Adrenal gland (tissue), 12 donors: ENCODE results near the gene CFAP410. TPM values are rescaled to one million over a fixed set of nuclear protein-coding genes. Genes with fewer than 3 reads are reported as not detected.

Experiments
- DNase-seq, 7 donors: peaks; one replicate each; pipeline ENCODE4 v3.0.0-alpha.2; 2019 to 2020
- H3K27ac ChIP-seq, 5 donors: fragments of 200-600 bp; sonication (generic) in 4 of 5; 1 replicate in 3 of 5; 2 replicates in 2 of 5; pipeline versions ENCODE4 v1.5.1 to v1.8.0; 2016 to 2020; ENCODE audit warnings: mild to moderate bottlenecking in 1 of 5
- H3K27me3 ChIP-seq: fragments of 200-600 bp; 2 replicates; pipeline ENCODE4 v1.8.0; 2021
- H3K36me3 ChIP-seq, 2 donors: fragments of 200-600 bp; replicated peaks in 1 of 2; 1 replicate in 1 of 2; 2 replicates in 1 of 2; pipeline versions ENCODE4 v1.5.1 to v1.8.0; 2018 to 2022
- H3K4me1 ChIP-seq, 2 donors: fragments of 200-600 bp; replicated peaks in 1 of 2; 1 replicate in 1 of 2; 2 replicates in 1 of 2; pipeline versions ENCODE4 v1.5.1 to v1.8.0; 2018 to 2021
- H3K4me3 ChIP-seq, 4 donors: fragments of 200-600 bp; sonication (generic) in 3 of 4; one replicate each; pipeline ENCODE4 v1.5.1; 2016 to 2018
- H3K9me3 ChIP-seq, 3 donors: fragments of 200-600 bp; sonication (generic) in 1 of 3; replicated peaks in 1 of 3; 1 replicate in 2 of 3; 2 replicates in 1 of 3; pipeline versions ENCODE4 v1.5.1 to v1.8.0; 2016 to 2021
- CTCF ChIP-seq, 6 experiments: fragments of 450-650 bp in 4 of 6; fragments of 200-600 bp in 2 of 6; sonication (generic) in 1 of 6; IDR thresholded peaks; 1 replicate in 5 of 6; 2 replicates in 1 of 6; pipeline versions ENCODE4 v1.5.1 to v1.8.0; 2016 to 2021; ENCODE audit warnings: antibody characterized with exemption in 6 of 6, mild to moderate bottlenecking in 2 of 6, moderate library complexity in 1 of 6
- POLR2A ChIP-seq, 2 donors: fragments of 450-650 bp; IDR thresholded peaks; one replicate each; pipeline ENCODE4 v1.6.1; 2017; ENCODE audit warnings: antibody characterized with exemption in 2 of 2, mild to moderate bottlenecking in 2 of 2, moderate library complexity in 1 of 2
- WGBS, 4 donors: extraction: QIAGEN DNeasy Blood & Tissue Kit in 2 of 4; methylation state at CpG; one replicate each; pipeline versions ENCODE4 v1.1.5 to v1.1.7; 2013 to 2017; 5-methylcytosine and 5-hydroxymethylcytosine counted together
- intact Hi-C, 2 donors: fragments of 100-400 bp; cut with DNase I; formaldehyde crosslinking; loops; one replicate each; pipeline versions ENCODE4 v1.14.1 to v1.15.0; 2022 to 2023
- polyA plus RNA-seq, 3 donors: library from polyadenylated mRNA; stranded (reverse); fragments of 200-250 nt in 2 of 3; fragments of 350-450 nt in 1 of 3; fragmentation: Illumina TruSeq in 1 of 3; extraction: RNeasy Lipid Tissue Mini Kit (QIAGEN cat#74804) in 1 of 3; gene quantifications; one replicate each; pipeline ENCODE4 v1.2.3, GENCODE V29; 2013 to 2014
- total RNA-seq, 9 donors: library from RNA; depleted of rRNA in 4 of 9; stranded (reverse); fragments of >200 nt in 4 of 9; fragments of 120-200 nt in 1 of 9; fragmentation: NEBNext Ultra II Directional in 1 of 9; extraction: Animal tissue kit (Norgen Biotek cat#: 25700) in 1 of 9; gene quantifications; one replicate each; pipeline versions ENCODE4 v1.1.0 to v1.2.4, GENCODE V29; 2013 to 2023
- donor health status: healthy with polysubstance abuse.
- donor health status: Bipolar disorder and iron deficiency.
- donor health status: DM: yes; HTN: yes; CAD: no.
- donor health status: DM: no; HTN: no; CAD: no.
- donor health status: DM: no; HTN: no; CAD: no.
- donor health status: DM: yes; HTN: yes; CAD: no.

Gene CFAP410
- total and polyA plus RNA-seq, 12 donors: 1.4 to 149 (median 37.0) TPM

DNA sequence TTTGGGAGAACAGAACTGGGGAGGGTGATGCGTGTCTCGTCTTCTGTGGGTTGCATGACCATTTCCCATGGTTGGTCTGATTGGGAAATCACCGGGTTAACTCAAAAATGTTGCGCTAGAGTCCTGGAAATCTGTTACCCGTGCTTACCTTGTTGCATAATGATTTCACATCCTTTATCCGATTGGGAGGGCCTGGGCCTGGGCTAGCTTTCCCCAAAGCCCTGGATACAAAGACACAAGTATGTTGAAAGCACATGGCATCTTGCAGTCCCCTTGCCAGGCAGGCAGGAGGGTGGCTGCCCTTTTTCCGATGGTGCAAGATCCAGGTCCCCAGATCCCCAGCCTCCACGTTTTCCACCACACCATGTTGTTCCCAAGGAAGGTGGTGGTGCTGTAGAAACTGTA, 14.8 kb upstream of the CFAP410 start:
- intact Hi-C loops: no loop called here
- TF ChIP-seq POLR2A (IDR thresholded peaks at IDR 0.05): no peak
- TF ChIP-seq CTCF (IDR thresholded peaks at IDR 0.05): no peak
- no peaks in the 10 kb centered on the region for H3K4me1 ChIP-seq
- 64 to 77% (median 69%) methylated on average over 8 of the region's 8 CpGs for WGBS, 4 donors
- H3K27ac ChIP-seq: peak overlapping the region in 4 of 5 donors; percentile 43 to 90 (median 71)
- H3K36me3 ChIP-seq: no peaks in the 10 kb centered on the region
- DNase-seq: peak in 2 of 7 donors; percentile 27 to 41
- H3K27me3 ChIP-seq: peaks cover 27% of the 10 kb centered on the region
- H3K9me3 ChIP-seq: no peaks in the 10 kb centered on the region
- H3K4me3 ChIP-seq: peak overlapping the region in 1 of 4 donors; percentile 41

DNA sequence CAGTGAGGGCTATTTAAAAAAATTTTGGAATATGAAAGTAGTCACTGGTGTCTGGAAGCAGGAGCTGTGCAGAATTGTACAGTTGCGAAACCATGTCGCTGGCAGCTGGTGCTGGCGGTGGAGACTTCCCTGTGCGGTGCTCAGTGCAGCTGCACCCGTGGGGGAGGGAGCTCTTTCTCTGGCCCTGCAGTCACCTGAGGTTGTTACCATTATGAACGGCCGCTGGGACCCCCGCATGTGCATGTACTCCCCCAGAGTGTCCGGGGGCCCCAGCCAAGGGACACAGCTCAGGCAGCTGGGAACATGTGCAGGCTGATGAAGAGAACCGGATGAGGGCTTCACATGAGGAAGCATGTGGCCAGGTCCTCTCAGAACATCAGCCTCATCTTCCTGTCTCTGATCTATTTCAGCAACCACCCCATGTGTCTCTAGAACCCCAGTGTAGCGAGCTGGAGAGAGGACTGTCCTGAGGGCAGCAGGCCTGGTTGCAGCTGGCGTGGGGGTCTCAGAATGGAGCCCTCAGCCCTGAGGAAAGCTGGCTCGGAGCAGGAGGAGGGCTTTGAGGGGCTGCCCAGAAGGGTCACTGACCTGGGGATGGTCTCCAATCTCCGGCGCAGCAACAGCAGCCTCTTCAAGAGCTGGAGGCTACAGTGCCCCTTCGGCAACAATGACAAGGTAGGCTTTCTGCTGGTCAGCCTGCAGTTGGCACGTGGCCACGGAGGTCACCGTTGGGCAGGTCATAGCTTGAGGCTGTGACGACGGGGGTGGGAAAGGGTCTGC, 14.2 kb upstream of the CFAP410 start, which contains the start of gene TRPM2:
Gene TRPM2, plus strand, starts transcription at position 431 of the 780 bp plus-strand sequence. Its CDS starts 80 bp downstream, at position 511.
- Histone ChIP-seq H3K4me1 (no peaks in the 10 kb centered on the region), H3K27ac (peak within 1 kb of the TSS in 4 of 5 donors; percentile 43 to 90 (median 71)), H3K4me3 (peak within 1 kb of the TSS in 1 of 4 donors; percentile 41), H3K36me3 (no peaks in the 10 kb centered on the region), H3K27me3 (peaks cover 32% of the 10 kb centered on the region), H3K9me3 (no peaks in the 10 kb centered on the region)
- WGBS, 4 donors: 57 to 60% (median 59%) methylated on average over 16 to 21 of the region's 21 CpGs
- DNase-seq: peak in 5 of 7 donors; percentile 45 to 69 (median 54)
- TF ChIP-seq POLR2A (IDR thresholded peaks at IDR 0.05) (no peak), CTCF (IDR thresholded peaks at IDR 0.05) (no peak)
- intact Hi-C loops: no loop called here

DNA sequence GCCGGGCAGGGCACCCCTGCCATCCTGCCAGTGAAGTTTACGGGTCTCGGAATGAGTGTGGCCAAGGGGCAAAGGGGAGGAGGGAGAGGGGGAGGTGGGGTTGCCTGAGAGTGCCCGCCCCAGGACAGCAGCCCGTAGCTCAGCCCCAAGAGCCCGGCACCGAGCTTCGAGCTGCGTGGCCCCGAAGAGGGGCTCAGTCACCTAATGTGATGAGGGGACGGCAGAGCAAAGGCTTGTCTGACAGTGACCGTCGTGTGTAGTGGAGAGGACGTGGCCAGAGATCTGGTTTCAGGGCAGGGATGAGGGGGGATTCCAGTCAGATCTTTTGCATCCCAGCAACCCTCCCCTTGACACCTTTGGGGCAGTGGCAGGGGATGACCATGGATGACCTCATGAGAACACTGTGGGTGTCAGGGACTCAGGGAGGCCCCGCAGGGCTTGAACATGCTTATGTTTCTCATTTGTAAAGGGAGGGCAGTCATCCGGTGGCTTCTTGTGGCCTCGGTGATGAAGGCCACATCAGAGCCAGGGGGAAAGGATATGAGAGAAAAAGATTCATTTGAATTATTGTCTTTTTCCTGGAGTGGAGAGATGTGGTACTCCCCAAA, 13.2 kb upstream of the CFAP410 start:
- H3K9me3 ChIP-seq: no peaks in the 10 kb centered on the region
- H3K4me3 ChIP-seq: no peak overlapping the region
- DNase-seq: no peak
- peaks cover 32% of the 10 kb centered on the region for H3K27me3 ChIP-seq
- H3K4me1 ChIP-seq: no peaks in the 10 kb centered on the region
- no peaks in the 10 kb centered on the region for H3K36me3 ChIP-seq
- WGBS, 4 donors: 59 to 77% (median 70%) methylated on average over 9 to 17 of the region's 17 CpGs
- TF ChIP-seq POLR2A (IDR thresholded peaks at IDR 0.05) (no peak), CTCF (IDR thresholded peaks at IDR 0.05) (no peak)
- intact Hi-C loops: no loop called here
- H3K27ac ChIP-seq: peak overlapping the region in 3 of 5 donors; percentile 65 to 90 (median 72)

- intact Hi-C loops: no loop called here
- H3K36me3 ChIP-seq: no peaks in the 10 kb centered on the region
- DNase-seq: no peak
- H3K9me3 ChIP-seq: no peaks in the 10 kb centered on the region
- WGBS, 4 donors: 84 to 89% (median 86%) methylated on average over 8 to 18 of the region's 18 CpGs
- H3K4me1 ChIP-seq: no peaks in the 10 kb centered on the region
- TF ChIP-seq CTCF (IDR thresholded peaks at IDR 0.05) (no peak), POLR2A (IDR thresholded peaks at IDR 0.05) (no peak)
- H3K27ac ChIP-seq: peak overlapping the region in 1 of 5 donors; percentile 90
- H3K27me3 ChIP-seq: peaks cover 32% of the 10 kb centered on the region
- no peak overlapping the region for H3K4me3 ChIP-seq
These were observed 12.5 kb upstream of the CFAP410 start for GRCh38 chr21:44351535-44352252.
